Upper lobe of left lung (tissue), 6 donors: ENCODE data around the gene NEK10. TPM values are rescaled to one million over a fixed set of nuclear protein-coding genes. Genes with fewer than 3 reads are reported as not detected.
A peak's percentile ranks its signal among the peaks of the same experiment; 100 is the strongest.

Experiments used
- ATAC-seq, 2 donors: fragments of 200-7000 bp; cut with Tn5 transposase; one replicate each; pipeline ENCODE4 v1.9.1; 2022; ENCODE audit warnings: mild to moderate bottlenecking in 2 of 2, moderate library complexity in 2 of 2; ENCODE audit not compliant: low FRiP score in 2 of 2
- DNase-seq, 2 donors: peaks; one replicate each; pipeline ENCODE4 v3.0.0-alpha.2; 2019 to 2020
- H3K27ac ChIP-seq, 4 donors: fragments of 200-600 bp; sonication (generic); one replicate each; pipeline ENCODE4 v1.5.1; 2016 to 2019
- H3K27me3 ChIP-seq, 4 donors: fragments of 200-600 bp; sonication (generic); one replicate each; pipeline ENCODE4 v1.5.1; 2017 to 2019
- H3K36me3 ChIP-seq, 4 donors: fragments of 200-600 bp; sonication (generic); one replicate each; pipeline ENCODE4 v1.5.1; 2016 to 2019
- H3K4me1 ChIP-seq, 4 donors: fragments of 200-600 bp; sonication (generic); one replicate each; pipeline ENCODE4 v1.5.1; 2018 to 2019
- H3K4me3 ChIP-seq, 4 donors: fragments of 200-600 bp; sonication (generic); one replicate each; pipeline ENCODE4 v1.5.1; 2017 to 2019; ENCODE audit warnings: mild to moderate bottlenecking in 2 of 4, moderate library complexity in 1 of 4
- H3K9me3 ChIP-seq, 4 donors: fragments of 200-600 bp; sonication (generic); one replicate each; pipeline ENCODE4 v1.5.1; 2018 to 2019
- EP300 ChIP-seq, 4 donors: sonication (generic); formaldehyde crosslinking; IDR thresholded peaks; one replicate each; pipeline ENCODE4 v1.5.1; 2017; ENCODE audit warnings: antibody characterized with exemption in 4 of 4, control low read depth in 2 of 4
- POLR2A ChIP-seq, 4 donors: fragments of 450-650 bp; IDR thresholded peaks; one replicate each; pipeline ENCODE4 v1.5.1; 2016 to 2017; ENCODE audit warnings: antibody characterized with exemption in 4 of 4, mild to moderate bottlenecking in 2 of 4
- POLR2AphosphoS5 ChIP-seq, 2 donors: sonication (generic); formaldehyde crosslinking; IDR thresholded peaks; one replicate each; pipeline ENCODE4 v1.5.1; 2017; ENCODE audit warnings: antibody characterized with exemption in 2 of 2
- WGBS, 2 donors: methylation state at CpG; one replicate each; pipeline ENCODE4 v1.1.5; 2017 to 2018; 5-methylcytosine and 5-hydroxymethylcytosine counted together
- total RNA-seq, 6 donors: library from RNA; depleted of rRNA in 4 of 6; stranded (reverse); fragments of >200 nt in 4 of 6; gene quantifications; one replicate each; pipeline versions ENCODE4 v1.1.0 to v1.2.1, GENCODE V29; 2016 to 2021
- TF ChIP-seq, protein P1 (sequence below), 6 experiments: fragments of 450-650 bp in 4 of 6; fragments of 200-600 bp in 2 of 6; sonication (generic) in 2 of 6; IDR thresholded peaks; one replicate each; pipeline ENCODE4 v1.5.1; 2016 to 2019; ENCODE audit warnings: antibody characterized with exemption in 6 of 6
- donor health status: DM: no; HTN: no; CAD: no; lungs with moderate emphysema.
- donor health status: DM: no; HTN: yes; CAD: no; lungs with severe emphysema.

NEK10 gene
- total RNA-seq, 6 donors from 2014 or later, result 0.29 to 85.3 (median 12.1) TPM

DNA sequence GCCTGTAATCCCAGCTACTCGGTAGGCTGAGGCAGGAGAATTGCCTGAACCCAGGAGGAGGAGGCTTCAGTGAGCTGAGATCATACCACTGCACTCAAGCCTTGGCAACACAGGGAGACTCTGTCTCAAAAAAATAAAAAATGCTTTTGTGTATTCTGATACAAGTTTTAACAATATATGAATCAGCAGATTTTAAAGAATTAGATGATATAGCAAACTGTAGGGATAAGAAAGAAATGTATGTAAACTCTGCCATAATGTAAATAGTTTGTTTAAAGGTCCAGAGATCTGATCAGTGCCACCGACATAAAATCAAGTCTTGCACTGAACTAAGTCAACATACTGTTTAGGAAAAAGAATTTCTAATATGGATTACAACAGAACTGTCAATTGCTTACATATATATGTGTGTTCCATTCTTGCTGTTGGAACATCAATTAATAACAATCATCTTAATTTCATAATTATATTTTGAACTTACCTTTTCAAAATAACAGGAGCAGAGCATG lies 208.3 kb downstream of the NEK10 start:
- no peaks in the 10 kb centered on the region for H3K9me3 ChIP-seq
- no peaks in the 10 kb centered on the region for H3K4me1 ChIP-seq
- TF ChIP-seq POLR2AphosphoS5 (IDR thresholded peaks at IDR 0.05) (no peak), EP300 (IDR thresholded peaks at IDR 0.05) (no peak), POLR2A (IDR thresholded peaks at IDR 0.05) (no peak)
- TF ChIP-seq, protein P1, sequence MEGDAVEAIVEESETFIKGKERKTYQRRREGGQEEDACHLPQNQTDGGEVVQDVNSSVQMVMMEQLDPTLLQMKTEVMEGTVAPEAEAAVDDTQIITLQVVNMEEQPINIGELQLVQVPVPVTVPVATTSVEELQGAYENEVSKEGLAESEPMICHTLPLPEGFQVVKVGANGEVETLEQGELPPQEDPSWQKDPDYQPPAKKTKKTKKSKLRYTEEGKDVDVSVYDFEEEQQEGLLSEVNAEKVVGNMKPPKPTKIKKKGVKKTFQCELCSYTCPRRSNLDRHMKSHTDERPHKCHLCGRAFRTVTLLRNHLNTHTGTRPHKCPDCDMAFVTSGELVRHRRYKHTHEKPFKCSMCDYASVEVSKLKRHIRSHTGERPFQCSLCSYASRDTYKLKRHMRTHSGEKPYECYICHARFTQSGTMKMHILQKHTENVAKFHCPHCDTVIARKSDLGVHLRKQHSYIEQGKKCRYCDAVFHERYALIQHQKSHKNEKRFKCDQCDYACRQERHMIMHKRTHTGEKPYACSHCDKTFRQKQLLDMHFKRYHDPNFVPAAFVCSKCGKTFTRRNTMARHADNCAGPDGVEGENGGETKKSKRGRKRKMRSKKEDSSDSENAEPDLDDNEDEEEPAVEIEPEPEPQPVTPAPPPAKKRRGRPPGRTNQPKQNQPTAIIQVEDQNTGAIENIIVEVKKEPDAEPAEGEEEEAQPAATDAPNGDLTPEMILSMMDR (IDR thresholded peaks at IDR 0.05), result no peak
- ATAC-seq, result no peak
- WGBS, 2 donors, result 84% methylated on average over 2 of the region's 2 CpGs
- no peak for DNase-seq
- H3K27me3 ChIP-seq, result no peaks in the 10 kb centered on the region
- no peak overlapping the region for H3K4me3 ChIP-seq
- H3K36me3 ChIP-seq, result no peaks in the 10 kb centered on the region
- H3K27ac ChIP-seq, result no peak overlapping the region

DNA sequence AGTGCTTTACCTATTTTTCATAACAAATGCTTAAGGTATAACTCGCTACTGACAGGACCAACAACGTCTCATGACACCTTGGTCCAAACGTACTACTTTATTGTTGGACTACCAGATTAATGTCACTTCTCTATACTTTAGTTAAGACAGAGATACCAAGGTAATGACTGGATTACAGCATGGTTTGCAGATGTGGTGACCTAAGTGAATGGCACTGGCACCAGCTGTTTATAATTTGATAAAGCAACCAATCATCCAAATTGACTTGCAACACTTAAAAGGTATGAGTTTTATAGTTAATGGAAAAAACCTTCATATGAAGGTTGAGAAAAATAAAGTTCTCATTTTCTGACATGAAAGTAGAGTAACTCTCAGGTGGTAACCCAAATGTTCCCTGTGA lies 209.0 kb downstream of the NEK10 start:
- no peaks in the 10 kb centered on the region for H3K36me3 ChIP-seq
- H3K27ac ChIP-seq, result no peak overlapping the region
- TF ChIP-seq EP300 (IDR thresholded peaks at IDR 0.05) (no peak), POLR2AphosphoS5 (IDR thresholded peaks at IDR 0.05) (no peak), POLR2A (IDR thresholded peaks at IDR 0.05) (no peak)
- TF ChIP-seq, protein P1 (IDR thresholded peaks at IDR 0.05), result no peak
- no peak overlapping the region for H3K4me3 ChIP-seq
- ATAC-seq, result no peak
- no peaks in the 10 kb centered on the region for H3K9me3 ChIP-seq
- H3K27me3 ChIP-seq, result no peaks in the 10 kb centered on the region
- DNase-seq, result no peak
- H3K4me1 ChIP-seq, result no peaks in the 10 kb centered on the region
- 95 to 96% methylated on average over 3 of the region's 3 CpGs for whole genome bisulfite sequencing, 2 donors

DNA sequence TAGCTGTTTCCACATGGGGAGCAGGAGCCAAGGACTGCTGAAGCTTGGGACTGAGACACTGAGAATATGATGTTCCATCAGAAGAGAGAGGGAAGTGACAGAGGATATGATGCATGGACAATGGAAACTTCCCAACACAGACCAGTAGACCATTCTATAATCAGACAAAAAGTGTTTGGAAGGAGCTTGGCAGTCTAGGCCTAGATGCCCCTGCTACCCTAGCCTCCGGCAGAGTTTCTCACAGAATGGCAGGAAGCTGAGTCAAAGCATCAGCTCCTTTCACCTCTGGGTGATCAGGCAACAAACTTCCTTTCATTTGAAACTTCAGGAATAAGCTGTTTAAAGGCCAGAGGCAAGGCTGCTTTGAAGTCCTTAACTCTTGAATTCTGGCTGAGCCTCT lies 222.0 kb downstream of the NEK10 start:
- peak overlapping the region in 1 of 4 donors; percentile 6 for H3K27ac ChIP-seq
- H3K4me3 ChIP-seq, result no peak overlapping the region
- no peaks in the 10 kb centered on the region for H3K36me3 ChIP-seq
- DNase-seq, result no peak
- no peak for ATAC-seq
- WGBS, 2 donors, result 57 to 74% methylated on average over 1 of the region's 1 CpG
- no peaks in the 10 kb centered on the region for H3K9me3 ChIP-seq
- H3K4me1 ChIP-seq, result no peaks in the 10 kb centered on the region
- H3K27me3 ChIP-seq, result no peaks in the 10 kb centered on the region
- TF ChIP-seq EP300 (IDR thresholded peaks at IDR 0.05), result no peak
- no peak for TF ChIP-seq POLR2A (IDR thresholded peaks at IDR 0.05)
- TF ChIP-seq POLR2AphosphoS5 (IDR thresholded peaks at IDR 0.05), result no peak
- TF ChIP-seq, protein P1 (IDR thresholded peaks at IDR 0.05), result no peak

DNA sequence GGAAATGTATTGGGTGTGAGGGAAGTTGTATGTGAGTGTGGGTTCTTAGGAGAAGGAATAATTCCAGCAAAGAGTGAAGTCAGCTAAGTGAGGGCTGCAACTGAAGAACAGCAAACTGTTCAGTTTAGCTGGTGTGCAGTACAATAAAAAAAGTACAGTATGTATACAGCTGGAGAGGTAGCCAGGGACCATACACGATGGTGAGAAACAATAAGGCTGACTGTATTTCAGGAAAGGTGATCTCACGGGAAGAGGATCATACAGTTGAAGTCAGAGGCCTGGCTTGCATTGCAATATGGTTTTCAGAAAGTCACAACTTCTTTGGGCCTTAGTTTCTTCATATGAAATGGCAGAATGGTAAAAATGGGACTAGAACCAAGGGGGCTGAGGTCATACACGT lies 222.4 kb downstream of the NEK10 start:
- no peaks in the 10 kb centered on the region for H3K27me3 ChIP-seq
- ATAC-seq, result no peak
- TF ChIP-seq, protein P1 (IDR thresholded peaks at IDR 0.05), result no peak
- TF ChIP-seq POLR2A (IDR thresholded peaks at IDR 0.05) (no peak), POLR2AphosphoS5 (IDR thresholded peaks at IDR 0.05) (no peak), EP300 (IDR thresholded peaks at IDR 0.05) (no peak)
- 64 to 66% methylated on average over 3 of the region's 3 CpGs for WGBS, 2 donors
- H3K36me3 ChIP-seq, result no peaks in the 10 kb centered on the region
- no peak for DNase-seq
- H3K27ac ChIP-seq, result peak overlapping the region in 1 of 4 donors; percentile 20
- peaks cover 0 to under 1% (median 0%) of the 10 kb centered on the region in 4 donors for H3K9me3 ChIP-seq
- H3K4me1 ChIP-seq, result no peaks in the 10 kb centered on the region
- H3K4me3 ChIP-seq, result no peak overlapping the region

DNA sequence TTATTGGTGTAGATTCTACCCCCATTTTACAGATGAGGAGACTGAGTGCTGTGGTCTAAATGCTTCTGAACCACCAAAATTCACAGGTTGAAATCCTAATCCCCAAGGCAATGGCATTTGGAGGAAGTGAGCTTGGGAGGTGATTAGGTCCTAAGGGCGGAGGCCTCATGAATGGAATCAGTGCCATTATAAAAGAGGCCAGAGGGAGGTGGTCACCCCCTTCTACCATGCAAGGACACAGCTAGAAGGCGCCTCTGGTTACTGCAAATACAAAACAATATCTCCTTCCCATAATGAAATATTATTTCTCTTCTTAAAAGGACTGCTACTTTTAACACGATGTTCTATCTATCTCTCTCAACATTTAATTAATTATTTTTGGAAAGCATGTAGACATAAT lies 223.5 kb downstream of the NEK10 start:
- no peaks in the 10 kb centered on the region for H3K4me1 ChIP-seq
- H3K27ac ChIP-seq, result no peak overlapping the region
- peaks cover 0 to 7% (median 2%) of the 10 kb centered on the region in 4 donors for H3K9me3 ChIP-seq
- no peaks in the 10 kb centered on the region for H3K36me3 ChIP-seq
- H3K4me3 ChIP-seq, result no peak overlapping the region
- DNase-seq (no peak), ATAC-seq (no peak)
- 86 to 92% methylated on average over 3 of the region's 3 CpGs for WGBS, 2 donors
- no peaks in the 10 kb centered on the region for H3K27me3 ChIP-seq
- TF ChIP-seq, protein P1 (IDR thresholded peaks at IDR 0.05), result no peak
- TF ChIP-seq POLR2AphosphoS5 (IDR thresholded peaks at IDR 0.05), result no peak
- TF ChIP-seq EP300 (IDR thresholded peaks at IDR 0.05), result no peak
- TF ChIP-seq POLR2A (IDR thresholded peaks at IDR 0.05), result no peak
